ENCODE results near the gene ZNF417.

Gene ZNF417

DNA sequence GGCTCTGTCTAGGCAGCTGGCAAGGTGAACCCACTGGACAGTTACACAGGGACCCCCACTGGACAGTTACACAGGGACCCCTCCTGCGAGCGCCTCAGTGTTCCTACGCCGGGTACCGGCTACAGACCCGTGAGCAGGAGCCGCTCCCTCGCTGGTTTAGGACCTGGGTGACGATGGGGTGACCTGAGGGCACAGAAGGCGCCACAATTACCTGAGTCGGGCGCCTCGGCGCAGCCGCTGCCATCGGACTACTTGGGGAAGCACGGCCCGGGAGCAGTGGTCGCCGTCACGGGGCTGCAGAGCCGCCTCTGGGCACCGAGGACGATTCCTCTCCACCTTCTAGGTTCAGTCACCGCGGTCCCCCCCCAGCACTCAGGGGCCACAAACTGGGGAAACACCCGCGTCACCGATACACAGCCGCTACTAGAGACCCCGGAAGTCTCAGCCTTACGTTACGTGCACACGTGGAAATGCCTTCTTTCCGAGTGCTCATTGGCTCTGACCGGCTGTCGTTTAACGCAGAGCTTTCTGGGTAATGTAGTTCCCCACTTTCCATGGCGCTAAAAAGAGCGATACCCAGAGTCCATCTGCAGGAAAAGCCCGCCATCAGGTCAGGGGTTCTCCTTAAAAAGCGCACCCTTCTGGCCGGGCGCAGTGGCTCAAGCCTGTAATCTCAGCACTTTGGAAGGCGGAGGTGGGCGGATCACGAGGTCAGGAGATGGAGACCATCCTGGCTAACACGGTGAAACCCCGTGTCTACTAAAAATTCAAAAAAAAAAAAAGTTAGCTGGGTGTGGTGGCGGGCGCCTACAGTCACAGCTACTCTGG, at the start of gene ZNF417:
TSS of gene ZNF417 (minus strand) at position 425 of the 828 bp plus-strand sequence. CDS start at position 244, 181 bp downstream.
- H3K27ac ChIP-seq: peak within 1 kb of the TSS; percentile 56
- TF ChIP-seq CTCF (IDR thresholded peaks at IDR 0.05): peak; percentile 32; the same call in 1 of the 2 replicates

- H3K27ac ChIP-seq: no peak overlapping the region
- TF ChIP-seq CTCF (IDR thresholded peaks at IDR 0.05) (no peak), ZFX (IDR thresholded peaks at IDR 0.05; ENCODE audit: borderline replicate concordance) (no peak)
These were observed 48.4 kb upstream of the ZNF417 start for GRCh38 chr19:57964761-57965160.

DNA sequence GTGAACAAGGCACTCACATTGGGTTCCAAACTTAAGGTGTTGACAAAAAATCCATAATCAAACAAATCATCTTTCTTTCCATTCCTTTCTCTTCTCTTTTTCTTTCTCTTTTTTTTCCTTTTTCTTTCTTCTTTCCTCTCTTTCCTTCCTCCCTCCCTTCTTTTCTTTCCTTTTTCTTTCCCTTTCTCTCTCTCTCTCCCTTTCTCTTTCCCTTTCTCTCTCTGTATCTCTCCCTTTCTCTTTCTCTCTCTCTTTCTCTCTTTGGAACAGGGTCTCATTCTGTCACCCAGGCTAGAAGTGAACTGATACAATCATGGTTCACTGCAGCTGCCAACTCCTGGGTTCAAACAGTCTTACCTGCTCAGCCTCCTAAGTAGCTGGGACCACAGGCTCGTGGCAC, 45.4 kb upstream of the ZNF417 start:
- TF ChIP-seq CTCF (IDR thresholded peaks at IDR 0.05) (no peak), ZFX (IDR thresholded peaks at IDR 0.05; ENCODE audit: borderline replicate concordance) (no peak)
- no peak overlapping the region for H3K27ac ChIP-seq

DNA sequence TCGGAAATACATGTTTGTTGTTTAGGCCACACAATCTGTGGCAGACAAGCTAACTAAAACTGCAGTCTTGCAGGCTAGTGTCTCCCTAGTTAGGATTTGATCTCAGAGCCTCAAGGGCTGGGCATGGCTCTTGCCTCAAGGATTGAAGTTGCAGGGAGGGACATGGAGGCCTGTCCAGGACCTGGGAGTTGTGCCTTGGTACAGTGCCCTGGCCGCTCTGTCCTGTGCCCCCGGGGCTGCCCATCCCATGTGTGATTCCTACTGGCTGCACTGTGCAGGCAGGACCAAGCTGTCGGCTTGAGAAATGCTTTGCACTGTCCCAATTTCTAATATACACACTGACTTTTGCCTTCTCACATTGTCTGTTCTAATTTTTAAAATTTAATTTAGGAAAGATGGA, 38.6 kb upstream of the ZNF417 start:
- H3K27ac ChIP-seq: no peak overlapping the region
- TF ChIP-seq CTCF (IDR thresholded peaks at IDR 0.05): no peak
- TF ChIP-seq ZFX (IDR thresholded peaks at IDR 0.05; ENCODE audit: borderline replicate concordance): no peak

DNA sequence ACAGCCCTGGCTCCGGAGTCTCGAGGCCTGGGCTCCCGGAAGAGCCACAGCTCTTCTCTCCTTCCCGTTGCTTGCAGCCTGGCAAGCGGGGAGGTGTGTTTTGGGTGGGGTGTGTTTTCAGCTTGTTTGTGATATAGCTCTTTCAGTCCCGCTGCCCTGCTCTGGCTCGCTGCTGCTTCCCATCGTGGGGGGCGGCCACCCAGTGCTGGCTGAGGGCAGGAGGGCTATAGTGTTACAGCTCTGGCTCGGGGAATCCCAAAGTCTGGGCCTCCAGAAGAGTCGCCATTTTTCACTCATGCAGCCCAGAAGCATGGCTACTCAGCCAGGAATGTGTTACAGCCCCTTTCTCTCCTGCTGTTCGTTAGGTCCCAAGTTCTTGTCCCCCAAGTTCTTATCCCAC, 33.3 kb upstream of the ZNF417 start:
- TF ChIP-seq ZFX (IDR thresholded peaks at IDR 0.05; ENCODE audit: borderline replicate concordance): no peak
- no peak for TF ChIP-seq CTCF (IDR thresholded peaks at IDR 0.05)
- H3K27ac ChIP-seq: no peak overlapping the region

DNA sequence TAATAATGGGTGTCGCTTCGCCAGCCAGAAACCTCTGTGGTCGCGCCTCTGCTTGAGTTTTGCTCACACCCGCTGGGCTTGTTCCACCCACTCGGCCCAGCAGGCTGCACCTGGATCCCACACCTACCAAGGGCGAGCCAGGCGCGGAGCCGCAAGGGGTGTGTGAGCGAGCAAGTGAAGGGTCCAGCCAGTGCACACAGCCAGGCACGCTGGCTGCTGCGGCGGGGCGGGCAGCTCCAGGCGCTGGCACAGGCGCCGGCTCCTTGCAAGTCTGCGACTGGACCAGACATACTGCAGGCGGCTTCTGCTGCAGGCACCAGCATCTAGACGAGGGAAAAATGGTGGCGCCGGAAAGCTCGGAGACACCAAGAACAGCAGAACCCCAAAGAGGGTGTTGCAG, 32.9 kb upstream of the ZNF417 start:
- H3K27ac ChIP-seq: no peak overlapping the region
- TF ChIP-seq ZFX (IDR thresholded peaks at IDR 0.05; ENCODE audit: borderline replicate concordance) (no peak), CTCF (IDR thresholded peaks at IDR 0.05) (no peak)

DNA sequence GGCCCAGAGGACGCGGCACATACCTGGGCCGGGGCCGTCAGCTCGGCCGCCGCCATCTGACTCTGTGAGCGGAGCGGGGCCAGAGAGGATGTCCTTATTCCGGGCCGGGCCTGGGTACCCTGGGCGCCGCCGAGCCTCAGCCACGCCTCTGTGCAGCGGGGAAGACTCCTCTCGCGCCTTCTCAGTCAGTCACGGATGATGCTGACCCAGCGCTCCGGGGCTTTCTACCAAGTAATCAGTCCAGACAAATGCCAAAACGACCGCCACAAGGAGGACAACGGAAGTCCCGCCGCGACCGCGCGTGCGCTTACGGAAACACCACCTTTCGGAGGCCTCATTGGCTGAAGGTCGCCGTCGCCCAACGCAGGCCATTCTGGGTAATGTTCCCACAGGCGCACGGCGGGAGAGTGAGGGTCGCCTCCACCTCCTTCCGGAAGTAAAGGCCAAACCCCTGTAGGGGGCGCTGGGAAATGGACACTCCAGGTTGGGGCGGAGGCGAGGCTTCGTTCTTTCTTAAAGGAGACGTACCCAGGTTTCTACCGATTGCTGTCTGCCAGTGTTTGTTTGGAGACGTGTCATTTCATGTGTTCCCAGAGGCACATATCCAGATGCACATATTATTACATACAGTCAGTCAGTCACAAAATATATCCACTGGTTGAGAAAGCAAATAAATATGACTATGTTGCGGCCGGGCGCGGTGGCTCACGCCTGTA, 31.2 kb upstream of the ZNF417 start, which contains the start of gene ZNF256:
TSS of gene ZNF256 (minus strand) at position 288 of the 716 bp plus-strand sequence. CDS start at position 56, 232 bp downstream.
- TF ChIP-seq ZFX (IDR thresholded peaks at IDR 0.05; ENCODE audit: borderline replicate concordance): no peak
- peak; percentile 81 for TF ChIP-seq CTCF (IDR thresholded peaks at IDR 0.05)
- H3K27ac ChIP-seq: peak within 1 kb of the TSS; percentile 74
